IMR-90 (cell line): Measurements from ENCODE around the gene ENPP3. TPM values are rescaled to one million over a fixed set of nuclear protein-coding genes. Genes with fewer than 3 reads are reported as not detected.

Source experiments
- ATAC-seq: fragments of 200-7000 bp; cut with Tn5 transposase; 2 replicates; pipeline ENCODE4 v1.9.1; 2020; ENCODE audit warnings: low read depth, mild to moderate bottlenecking, moderate library complexity
- BruUV-seq: library from RNA; stranded (reverse); fragments of 400-500 nt; replicated peaks from 2 replicates; lab custom pipeline; 2021; lab: Mats Ljungman, UMichigan
- CTCF ChIA-PET: fragments of 300-600 bp; formaldehyde crosslinking; extraction: SDS; loops from one replicate; lab custom pipeline; 2021; ENCODE audit warnings: antibody characterized with exemption; lab: Yijun Ruan, JAX
- POLR2A ChIA-PET: fragments of 300-600 bp; sonication (Branson Sonifier 250); formaldehyde crosslinking; loops from one replicate; lab custom pipeline; 2022; ENCODE audit warnings: antibody characterized with exemption; ENCODE audit not compliant: unreplicated experiment; lab: Charles Lee
- DNase-seq: peaks from one replicate; pipeline ENCODE4 v3.0.0; 2013
- H2AFZ ChIP-seq: replicated peaks from 2 replicates; pipeline ENCODE3; 2013; ENCODE audit warnings: low read length, mild to moderate bottlenecking; ENCODE audit not compliant: poor library complexity
- H2AK5ac ChIP-seq: 2 replicates; pipeline ENCODE4 v1.6.1; 2013; ENCODE audit warnings: low read depth, low read length, inconsistent platforms
- H2AK9ac ChIP-seq: replicated peaks from 2 replicates; pipeline ENCODE3; 2013; ENCODE audit warnings: mild to moderate bottlenecking, low read depth, low read length, moderate library complexity; ENCODE audit not compliant: poor library complexity
- H2BK120ac ChIP-seq: 2 replicates; pipeline ENCODE4 v1.6.1; 2013; ENCODE audit warnings: low read depth, low read length, inconsistent platforms
- H2BK15ac ChIP-seq: 3 replicates; pipeline ENCODE4 v1.6.1; 2013; ENCODE audit warnings: low read depth, low read length, inconsistent platforms
- H2BK20ac ChIP-seq: 2 replicates; pipeline ENCODE4 v1.6.1; 2013; ENCODE audit warnings: low read depth, mild to moderate bottlenecking, inconsistent platforms, low read length, moderate library complexity
- H2BK5ac ChIP-seq: 2 replicates; pipeline ENCODE4 v1.6.1; 2013; ENCODE audit warnings: mild to moderate bottlenecking, low read depth, low read length, inconsistent platforms; ENCODE audit not compliant: poor library complexity, severe bottlenecking
- H3K14ac ChIP-seq: replicated peaks from 2 replicates; pipeline ENCODE4 v1.6.1; 2013; ENCODE audit warnings: low read depth, low read length, inconsistent platforms
- H3K18ac ChIP-seq: 2 replicates; pipeline ENCODE4 v1.6.1; 2013; ENCODE audit warnings: low read depth, low read length, control low read depth
- H3K23ac ChIP-seq: 2 replicates; pipeline ENCODE4 v1.6.1; 2013; ENCODE audit warnings: low read depth, low read length, inconsistent platforms
- H3K27ac ChIP-seq: 2 replicates; pipeline ENCODE4 v1.5.1; 2013; ENCODE audit warnings: mild to moderate bottlenecking, control low read depth, low read length; ENCODE audit not compliant: insufficient read depth
- H3K27me3 ChIP-seq: 2 replicates; pipeline ENCODE4 v1.6.1; 2013; ENCODE audit warnings: low read length; ENCODE audit not compliant: control insufficient read depth, insufficient read depth
- H3K36me3 ChIP-seq: 2 replicates; pipeline ENCODE4 v1.6.1; 2013; ENCODE audit warnings: low read length, mixed read lengths; ENCODE audit not compliant: control insufficient read depth, insufficient read depth
- H3K4ac ChIP-seq: 2 replicates; pipeline ENCODE4 v1.6.1; 2013; ENCODE audit warnings: low read depth, low read length, inconsistent platforms
- H3K4me1 ChIP-seq: 2 replicates; pipeline ENCODE4 v1.6.1; 2013; ENCODE audit warnings: low read length, mixed read lengths; ENCODE audit not compliant: control insufficient read depth, insufficient read depth
- H3K4me2 ChIP-seq: 2 replicates; pipeline ENCODE4 v1.6.1; 2013; ENCODE audit warnings: low read depth, mild to moderate bottlenecking, control low read depth, low read length, moderate library complexity
- H3K4me3 ChIP-seq: 2 replicates; pipeline ENCODE4 v1.5.1; 2013; ENCODE audit warnings: low read depth, mild to moderate bottlenecking, control low read depth, low read length, moderate library complexity; ENCODE audit not compliant: insufficient read depth
- H3K56ac ChIP-seq: 2 replicates; pipeline ENCODE4 v1.6.1; 2013; ENCODE audit warnings: low read length, inconsistent platforms; ENCODE audit not compliant: insufficient read depth; ENCODE audit errors: extremely low read depth
- H3K79me1 ChIP-seq, 2 experiments: 2 replicates each; pipeline ENCODE4 v1.6.1; 2013; ENCODE audit warnings: low read length in 2 of 2, inconsistent platforms in 1 of 2, low read depth in 1 of 2
- H3K9ac ChIP-seq: 2 replicates; pipeline ENCODE4 v1.6.1; 2013; ENCODE audit warnings: low read depth, low read length, control low read depth
- H3K9me1 ChIP-seq: 2 replicates; pipeline ENCODE4 v1.6.1; 2013; ENCODE audit warnings: low read length, inconsistent platforms; ENCODE audit not compliant: insufficient read depth
- H3K9me3 ChIP-seq: 2 replicates; pipeline ENCODE4 v1.6.1; 2013; ENCODE audit warnings: low read length; ENCODE audit not compliant: control insufficient read depth, insufficient read depth
- H4K20me1 ChIP-seq: 2 replicates; pipeline ENCODE4 v1.6.1; 2013; ENCODE audit warnings: low read length, inconsistent platforms; ENCODE audit not compliant: insufficient read depth
- H4K5ac ChIP-seq: 2 replicates; pipeline ENCODE4 v1.6.1; 2013; ENCODE audit warnings: mild to moderate bottlenecking, low read depth, low read length, control low read depth
- H4K8ac ChIP-seq, 2 experiments: 2 replicates each; pipeline ENCODE4 v1.6.1; 2013; ENCODE audit warnings: low read depth in 2 of 2, low read length in 2 of 2, control low read depth in 1 of 2, inconsistent platforms in 1 of 2
- H4K91ac ChIP-seq: 2 replicates; pipeline ENCODE4 v1.6.1; 2013; ENCODE audit warnings: low read depth, low read length, inconsistent platforms; ENCODE audit not compliant: insufficient read depth
- BHLHE40 ChIP-seq: fragments of 150-350 bp; IDR thresholded peaks from 2 replicates; pipeline ENCODE4 v1.6.1; 2016; ENCODE audit warnings: mild to moderate bottlenecking, low read depth, low read length
- CEBPB ChIP-seq: IDR thresholded peaks from 2 replicates; pipeline ENCODE4 v1.6.1; 2012; ENCODE audit warnings: low read depth, low read length, improper control_type of control experiment
- CHD1 ChIP-seq: IDR thresholded peaks from 2 replicates; pipeline ENCODE4 v1.6.1; 2012; ENCODE audit warnings: low read depth, low read length, improper control_type of control experiment
- CTCF ChIP-seq: conservative IDR thresholded peaks from 2 replicates; pipeline ENCODE4 v1.5.1; 2012; ENCODE audit warnings: mild to moderate bottlenecking, low read depth, low read length, improper control_type of control experiment
- FOS ChIP-seq: fragments of 150-350 bp; IDR thresholded peaks from 2 replicates; pipeline ENCODE4 v1.6.1; 2016; ENCODE audit warnings: low read depth, low read length
- MAFK ChIP-seq: IDR thresholded peaks from 2 replicates; pipeline ENCODE4 v1.6.1; 2012; ENCODE audit warnings: low read depth, low read length, improper control_type of control experiment
- MAZ ChIP-seq: IDR thresholded peaks from 2 replicates; pipeline ENCODE4 v1.6.1; 2012; ENCODE audit warnings: low read depth, mild to moderate bottlenecking, low read length, improper control_type of control experiment, moderate library complexity, borderline replicate concordance
- MXI1 ChIP-seq: IDR thresholded peaks from 2 replicates; pipeline ENCODE4 v1.6.1; 2012; ENCODE audit warnings: low read depth, mild to moderate bottlenecking, low read length, moderate library complexity, borderline replicate concordance
- NFE2L2 ChIP-seq: fragments of 150-350 bp; IDR thresholded peaks from 2 replicates; pipeline ENCODE4 v1.6.1; 2016; ENCODE audit warnings: low read depth, mild to moderate bottlenecking, low read length
- POLR2A ChIP-seq: IDR thresholded peaks from 2 replicates; pipeline ENCODE4 v1.6.1; 2012; ENCODE audit warnings: mild to moderate bottlenecking, low read depth, low read length
- RAD21 ChIP-seq: IDR thresholded peaks from 2 replicates; pipeline ENCODE4 v1.6.1; 2012; ENCODE audit warnings: low read length, improper control_type of control experiment
- RCOR1 ChIP-seq: IDR thresholded peaks from 2 replicates; pipeline ENCODE4 v1.6.1; 2012; ENCODE audit warnings: mild to moderate bottlenecking, low read length, improper control_type of control experiment; ENCODE audit not compliant: insufficient replicate concordance
- RFX5 ChIP-seq: IDR thresholded peaks from 2 replicates; pipeline ENCODE4 v1.8.0; 2012; ENCODE audit warnings: low read depth, mild to moderate bottlenecking, low read length, moderate library complexity
- SMC3 ChIP-seq: fragments of 150-350 bp; IDR thresholded peaks from 2 replicates; pipeline ENCODE4 v1.6.1; 2016; ENCODE audit warnings: low read depth, mild to moderate bottlenecking, antibody characterized with exemption, low read length, moderate library complexity
- USF2 ChIP-seq: fragments of 150-350 bp; IDR thresholded peaks from 2 replicates; pipeline ENCODE4 v1.6.1; 2017; ENCODE audit warnings: mild to moderate bottlenecking, antibody characterized with exemption, low read length, low read depth
- WGBS, 2 experiments: methylation state at CpG; one replicate each; pipeline versions ENCODE4 v1.1.5 to v1.1.7; 2013; ENCODE audit warnings: missing lambda C conversion rate in 2 of 2; ENCODE audit not compliant: insufficient read length in 1 of 2; ENCODE audit errors: extremely low coverage in 2 of 2; 5-methylcytosine and 5-hydroxymethylcytosine counted together
- dilution Hi-C: fragments of 300-500 bp; cut with HindIII; formaldehyde crosslinking; loops from one replicate; pipeline ENCODE4 v1.14.3; 2018; ENCODE audit warnings: low sequenced_read_pairs; ENCODE audit not compliant: unreplicated experiment
- in situ Hi-C: fragments of 300-500 bp; cut with MboI; formaldehyde crosslinking; loops from 3 replicates; pipeline ENCODE4 v1.14.3; 2019; ENCODE audit warnings: low sequenced_read_pairs, inconsistent platforms, mixed read lengths
- intact Hi-C: fragments of 100-400 bp; cut with micrococcal nuclease; formaldehyde crosslinking; loops from 2 replicates; pipeline ENCODE4 v1.10.0; 2022
- polyA plus RNA-seq, 3 experiments: library from polyadenylated mRNA; depleted of rRNA; stranded (reverse); fragments of >200 nt; gene quantifications; 2 replicates each; pipeline ENCODE4 v1.2.3, GENCODE V29; 2012; ENCODE audit warnings: low replicate concordance in 1 of 3
- total RNA-seq: library from RNA; depleted of rRNA; stranded (reverse); fragments of >200 nt; gene quantifications from 2 replicates; pipeline ENCODE4 v1.2.3, GENCODE V29; 2012
- TF ChIP-seq, protein P1 (sequence below): fragments of 150-350 bp; IDR thresholded peaks from 2 replicates; pipeline ENCODE4 v1.6.1; 2016; ENCODE audit warnings: low read depth, mild to moderate bottlenecking, low read length, moderate library complexity, borderline replicate concordance

Gene ENPP3
- total and polyA plus RNA-seq, 2 of the 4 experiments (the other 2 are of a cell fraction): under 0.01 to 0.05 TPM

DNA sequence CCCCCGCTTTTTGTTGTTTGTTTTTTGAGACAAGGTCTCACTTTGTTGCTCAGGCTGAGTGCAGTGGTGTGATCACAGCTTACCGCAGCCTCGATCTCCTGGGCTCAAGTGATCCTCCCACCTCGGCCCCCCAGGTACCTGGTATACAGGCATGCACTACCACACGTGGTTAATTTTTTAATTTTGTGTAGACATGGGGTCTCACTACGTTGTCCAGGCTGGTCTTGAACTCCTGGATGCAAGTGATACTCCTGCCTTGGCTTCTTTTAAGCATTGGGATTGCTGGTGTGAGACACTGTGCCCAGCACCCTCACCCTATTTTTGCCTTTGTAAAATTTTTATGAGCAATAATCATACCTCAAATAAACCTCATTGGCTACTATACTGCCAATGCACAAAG is 5.5 kb downstream of the ENPP3 start:
- no peak for ATAC-seq
- dilution Hi-C loops: no loop called here

More for the DNA sequence above, 5.5 kb downstream of the ENPP3 start:
- no peak for TF ChIP-seq USF2
- no peak for TF ChIP-seq RCOR1
- no peak for TF ChIP-seq MXI1
- TF ChIP-seq BHLHE40: no peak
- TF ChIP-seq CTCF: no peak
- no peak for TF ChIP-seq MAZ
- no peak for TF ChIP-seq SMC3
- no peak for TF ChIP-seq FOS
- TF ChIP-seq RAD21: no peak
- TF ChIP-seq, protein P1, sequence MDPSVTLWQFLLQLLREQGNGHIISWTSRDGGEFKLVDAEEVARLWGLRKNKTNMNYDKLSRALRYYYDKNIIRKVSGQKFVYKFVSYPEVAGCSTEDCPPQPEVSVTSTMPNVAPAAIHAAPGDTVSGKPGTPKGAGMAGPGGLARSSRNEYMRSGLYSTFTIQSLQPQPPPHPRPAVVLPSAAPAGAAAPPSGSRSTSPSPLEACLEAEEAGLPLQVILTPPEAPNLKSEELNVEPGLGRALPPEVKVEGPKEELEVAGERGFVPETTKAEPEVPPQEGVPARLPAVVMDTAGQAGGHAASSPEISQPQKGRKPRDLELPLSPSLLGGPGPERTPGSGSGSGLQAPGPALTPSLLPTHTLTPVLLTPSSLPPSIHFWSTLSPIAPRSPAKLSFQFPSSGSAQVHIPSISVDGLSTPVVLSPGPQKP: no peak
- TF ChIP-seq NFE2L2: no peak
- TF ChIP-seq CHD1: no peak
- no peak for TF ChIP-seq MAFK
- no peak for TF ChIP-seq RFX5
- TF ChIP-seq POLR2A: no peak
- TF ChIP-seq CEBPB: no peak
- Histone ChIP-seq H3K9ac (no peak overlapping the region), H2AK9ac (no peak overlapping the region), H3K9me3 (no peaks in the 10 kb centered on the region), H3K23ac (no peak overlapping the region), H3K36me3 (no peaks in the 10 kb centered on the region), H2AK5ac (no peak overlapping the region), H3K27me3 (peaks cover 6% of the 10 kb centered on the region; the same call in 1 of the 2 replicates), H3K4me2 (no peak overlapping the region), H3K4me3 (no peak overlapping the region), H2AFZ (no peak overlapping the region), H3K14ac (no peak overlapping the region), H3K79me1 (no peaks in the 10 kb centered on the region), H2BK120ac (no peak overlapping the region), H4K5ac (no peak overlapping the region), H2BK15ac (no peak overlapping the region), H2BK20ac (no peak overlapping the region), H3K18ac (no peak overlapping the region), H3K56ac (no peak overlapping the region), H4K20me1 (no peaks in the 10 kb centered on the region), H3K4ac (no peak overlapping the region), H4K91ac (no peak overlapping the region), H3K27ac (no peak overlapping the region), H3K9me1 (no peaks in the 10 kb centered on the region), H3K4me1 (no peaks in the 10 kb centered on the region), H2BK5ac (no peak overlapping the region), H4K8ac (no peak overlapping the region)
- BruUV-seq: no TSS peak
- in situ Hi-C loops: no loop called here
- WGBS, 2 experiments: 80% methylated on average over 1 of the region's 6 CpGs; no CpG with 5 or more reads in 1 of the 2 experiments
- CTCF ChIA-PET: interaction anchor here (0.9 kb wide), 1 partner anchor 14 kb away, joined by 3 read pairs; no protein-coding TSS in a partner anchor
- intact Hi-C loops: no loop called here
- POLR2A ChIA-PET: no interaction called here
- no peak for DNase-seq
